HG03103 (cell line): ENCODE measurements around the gene GCLM.
"Not testable (repeated sequence)": the region's sequence is repeated elsewhere in the genome, so short reads cannot be mapped to it uniquely, and the experiment has no call there.

ENCODE experiments used
- ATAC-seq: cut with Tn5 transposase; IDR thresholded peaks from one replicate; pipeline ENCODE4 v1.9.1; 2021; ENCODE audit warnings: low read depth; ENCODE audit not compliant: unreplicated experiment

The GCLM gene

GRCh38 chr1:93899543-93900207 is 9.6 kb downstream of the GCLM start:
- ATAC-seq = no peak

GRCh38 chr1:93888900-93889299 is 20.3 kb downstream of the GCLM start:
- no peak for ATAC-seq

- no peak for ATAC-seq
Observed at GRCh38 chr1:93882269-93882668, 27.0 kb downstream of the GCLM start.

GRCh38 chr1:93880731-93881130 is 28.5 kb downstream of the GCLM start:
- ATAC-seq = no peak

GRCh38 chr1:93878889-93879586 is 30.2 kb downstream of the GCLM start, which contains the start of gene DNTTIP2:
Gene DNTTIP2, minus strand, starts transcription at chr1:93879206. Its CDS starts 58 bp downstream, at chr1:93879148.
- peak; percentile 97 for ATAC-seq

GRCh38 chr1:93878501-93878888 is 30.7 kb downstream of the GCLM start:
- ATAC-seq = peak; percentile 38

- no peak for ATAC-seq
Observed at GRCh38 chr1:93877529-93877928, 31.7 kb downstream of the GCLM start.

GRCh38 chr1:93876244-93876643 is 33.0 kb downstream of the GCLM start:
- ATAC-seq = no peak

GRCh38 chr1:93874025-93874651 is 35.1 kb downstream of the GCLM start:
- no peak for ATAC-seq

- ATAC-seq = no peak
Observed at GRCh38 chr1:93871366-93871765, 37.9 kb downstream of the GCLM start.

GRCh38 chr1:93869653-93870052 is 39.6 kb downstream of the GCLM start:
- ATAC-seq = no peak

- not testable (repeated sequence) for ATAC-seq
Observed at GRCh38 chr1:93868492-93868891, 40.7 kb downstream of the GCLM start.

GRCh38 chr1:93865253-93865652 is 44.0 kb downstream of the GCLM start:
- ATAC-seq = no peak

GRCh38 chr1:93864175-93864574 is 45.1 kb downstream of the GCLM start:
- ATAC-seq = no peak

- not testable (repeated sequence) for ATAC-seq
Observed at GRCh38 chr1:93857653-93858052, 51.6 kb downstream of the GCLM start.

GRCh38 chr1:93855983-93856382 is 53.2 kb downstream of the GCLM start:
- not testable (repeated sequence) for ATAC-seq

- no peak for ATAC-seq
Observed at GRCh38 chr1:93853940-93854339, 55.3 kb downstream of the GCLM start.

GRCh38 chr1:93851878-93852277 is 57.4 kb downstream of the GCLM start:
- ATAC-seq = no peak

GRCh38 chr1:93851327-93851712 is 57.9 kb downstream of the GCLM start:
- ATAC-seq = no peak

GRCh38 chr1:93850687-93851326 is 58.4 kb downstream of the GCLM start:
- not testable (repeated sequence) for ATAC-seq

GRCh38 chr1:93848350-93848883 is 60.8 kb downstream of the GCLM start:
- ATAC-seq = no peak
